HG03175 (cell line): Measurements from ENCODE around the gene MSI2.

ENCODE experiments used
- ATAC-seq: cut with Tn5 transposase; IDR thresholded peaks from one replicate; pipeline ENCODE4 v1.9.1; 2021; ENCODE audit warnings: mild to moderate bottlenecking, moderate library complexity; ENCODE audit not compliant: unreplicated experiment

MSI2 gene

GRCh38 chr17:57425903-57426880 is 169.9 kb downstream of the MSI2 start:
- no peak for ATAC-seq

GRCh38 chr17:57429966-57430365 is 173.6 kb downstream of the MSI2 start:
- ATAC-seq, result no peak

- ATAC-seq, result no peak
Measured at GRCh38 chr17:57431415-57431814, 175.1 kb downstream of the MSI2 start.

GRCh38 chr17:57432507-57433277 is 176.4 kb downstream of the MSI2 start:
- ATAC-seq, result no peak

GRCh38 chr17:57433452-57433851 is 177.1 kb downstream of the MSI2 start:
- no peak for ATAC-seq

GRCh38 chr17:57434361-57434760 is 178.0 kb downstream of the MSI2 start:
- no peak for ATAC-seq

GRCh38 chr17:57436565-57436964 is 180.2 kb downstream of the MSI2 start:
- no peak for ATAC-seq

GRCh38 chr17:57438066-57438731 is 181.9 kb downstream of the MSI2 start:
- no peak for ATAC-seq

GRCh38 chr17:57439651-57440050 is 183.3 kb downstream of the MSI2 start:
- ATAC-seq, result no peak

- no peak for ATAC-seq
Measured at GRCh38 chr17:57440522-57441269, 184.4 kb downstream of the MSI2 start.

- no peak for ATAC-seq
Measured at GRCh38 chr17:57441270-57441600, 184.9 kb downstream of the MSI2 start.

GRCh38 chr17:57442401-57442823 is 186.1 kb downstream of the MSI2 start:
- ATAC-seq, result no peak

- ATAC-seq, result no peak
Measured at GRCh38 chr17:57442914-57443571, 186.7 kb downstream of the MSI2 start.

GRCh38 chr17:57443781-57444180 is 187.5 kb downstream of the MSI2 start:
- ATAC-seq, result no peak

GRCh38 chr17:57444682-57445450 is 188.5 kb downstream of the MSI2 start:
- no peak for ATAC-seq

- ATAC-seq, result no peak
Measured at GRCh38 chr17:57445772-57446472, 189.6 kb downstream of the MSI2 start.

- no peak for ATAC-seq
Measured at GRCh38 chr17:57447357-57447989, 191.2 kb downstream of the MSI2 start.

- ATAC-seq, result no peak
Measured at GRCh38 chr17:57447990-57448758, 191.9 kb downstream of the MSI2 start.
